Measurements from ENCODE around the gene U2AF2.

U2AF2 gene

GRCh38 chr19:55654868-55655647, at the start of gene U2AF2:
U2AF2 (plus strand) TSS chr19:55655035; CDS start chr19:55655105, 70 bp downstream.
- peak; percentile 95 to 98 (median 95) for DNase-seq (ENCODE audit: low read depth in 3 of 3, low spot score in 1 of 3)

- DNase-seq (ENCODE audit: low read depth in 3 of 3, low spot score in 1 of 3) = peak; percentile 96 to 99 (median 97)
Measured at GRCh38 chr19:55605207-55605636, 49.6 kb upstream of the U2AF2 start.

GRCh38 chr19:55605637-55606470, 49.0 kb upstream of the U2AF2 start, which contains the start of gene ZNF865:
ZNF865 (plus strand) TSS chr19:55605647; CDS start chr19:55613619, 7,972 bp downstream.
- peak in 2 of 3 donors; percentile 36 to 45 for DNase-seq (ENCODE audit: low read depth in 3 of 3, low spot score in 1 of 3)

GRCh38 chr19:55606471-55606787, 48.4 kb upstream of the U2AF2 start:
- no peak for DNase-seq (ENCODE audit: low read depth in 3 of 3, low spot score in 1 of 3)

- no peak for DNase-seq (ENCODE audit: low read depth in 3 of 3, low spot score in 1 of 3)
Measured at GRCh38 chr19:55606817-55607216, 48.0 kb upstream of the U2AF2 start.

- DNase-seq (ENCODE audit: low read depth in 3 of 3, low spot score in 1 of 3) = no peak
Measured at GRCh38 chr19:55609326-55609725, 45.5 kb upstream of the U2AF2 start.

GRCh38 chr19:55611300-55611982, 43.4 kb upstream of the U2AF2 start:
- no peak for DNase-seq (ENCODE audit: low read depth in 3 of 3, low spot score in 1 of 3)

- DNase-seq (ENCODE audit: low read depth in 3 of 3, low spot score in 1 of 3) = no peak
Measured at GRCh38 chr19:55611983-55612645, 42.7 kb upstream of the U2AF2 start.

- no peak for DNase-seq (ENCODE audit: low read depth in 3 of 3, low spot score in 1 of 3)
Measured at GRCh38 chr19:55613396-55613795, 41.4 kb upstream of the U2AF2 start.

- DNase-seq (ENCODE audit: low read depth in 3 of 3, low spot score in 1 of 3) = no peak
Measured at GRCh38 chr19:55613930-55614710, 40.7 kb upstream of the U2AF2 start.

GRCh38 chr19:55614711-55615542, 39.9 kb upstream of the U2AF2 start:
- no peak for DNase-seq (ENCODE audit: low read depth in 3 of 3, low spot score in 1 of 3)

GRCh38 chr19:55615543-55616394, 39.1 kb upstream of the U2AF2 start:
- no peak for DNase-seq (ENCODE audit: low read depth in 3 of 3, low spot score in 1 of 3)

GRCh38 chr19:55616395-55616875, 38.4 kb upstream of the U2AF2 start:
- no peak for DNase-seq (ENCODE audit: low read depth in 3 of 3, low spot score in 1 of 3)

- DNase-seq (ENCODE audit: low read depth in 3 of 3, low spot score in 1 of 3) = no peak
Measured at GRCh38 chr19:55617426-55617825, 37.4 kb upstream of the U2AF2 start.

GRCh38 chr19:55618426-55618825, 36.4 kb upstream of the U2AF2 start:
- DNase-seq (ENCODE audit: low read depth in 3 of 3, low spot score in 1 of 3) = no peak

- no peak for DNase-seq (ENCODE audit: low read depth in 3 of 3, low spot score in 1 of 3)
Measured at GRCh38 chr19:55619286-55619685, 35.5 kb upstream of the U2AF2 start.

GRCh38 chr19:55620410-55621204, 34.2 kb upstream of the U2AF2 start:
- no peak for DNase-seq (ENCODE audit: low read depth in 3 of 3, low spot score in 1 of 3)
